ENCODE results near the gene STK32A. TPM values are rescaled to one million over a fixed set of nuclear protein-coding genes. Genes with fewer than 3 reads are reported as not detected.

STK32A gene
- total and polyA plus RNA-seq, 2 donors = 0.09 to 0.14 TPM

GRCh38 chr5:147437161-147437596 lies 202.4 kb downstream of the STK32A start:
- 61% methylated on average over 6 of the region's 6 CpGs for WGBS
- no peaks in the 10 kb centered on the region for H3K4me1 ChIP-seq (ENCODE audit: control insufficient read depth in 2 of 2, insufficient read depth in 2 of 2, low read length in 2 of 2)
- H3K9me3 ChIP-seq (ENCODE audit: control insufficient read depth in 2 of 2, insufficient read depth in 1 of 2, low read length in 1 of 2) = no peaks in the 10 kb centered on the region
- H3K36me3 ChIP-seq (ENCODE audit: control insufficient read depth in 2 of 2, insufficient read depth in 2 of 2, low read length in 1 of 2) = no peaks in the 10 kb centered on the region
- no peaks in the 10 kb centered on the region for H3K27me3 ChIP-seq (ENCODE audit: control insufficient read depth in 2 of 2, insufficient read depth in 1 of 2, low read length in 1 of 2)
- H3K27ac ChIP-seq (ENCODE audit: low read depth in 1 of 2, low read length in 1 of 2) = no peak overlapping the region
- DNase-seq (ENCODE audit: low read depth in 6 of 9, low spot score in 9 of 9) = no peak
- H3K4me3 ChIP-seq (ENCODE audit: low read length in 2 of 2) = no peak overlapping the region

Measured in thymus (tissue), 11 donors.